GM12878 (cell line): ENCODE data around the gene AATF. TPM values are rescaled to one million over a fixed set of nuclear protein-coding genes. Genes with fewer than 3 reads are reported as not detected.

Experiments used
- ATAC-seq: fragments of 200-7000 bp; cut with Tn5 transposase; 3 replicates; pipeline ENCODE4 v1.9.1; 2020; ENCODE audit warnings: mild to moderate bottlenecking, moderate library complexity
- BruUV-seq: library from RNA; stranded (reverse); fragments of 400-500 nt; replicated peaks from 2 replicates; lab custom pipeline; 2021; lab: Mats Ljungman, UMichigan
- CTCF ChIA-PET: fragments of 300-600 bp; sonication (Branson Sonifier 250); formaldehyde crosslinking; extraction: SDS; loops from one replicate; lab custom pipeline; 2021; ENCODE audit warnings: inconsistent platforms; lab: Yijun Ruan, JAX
- POLR2A ChIA-PET: fragments of 350-600 bp; formaldehyde crosslinking; extraction: SDS; loops from one replicate; lab custom pipeline; 2021; ENCODE audit warnings: inconsistent platforms; lab: Charles Lee
- RAD21 ChIA-PET: fragments of 300-600 bp; sonication (Branson Sonifier 250); formaldehyde crosslinking; loops from one replicate; lab custom pipeline; 2023; ENCODE audit warnings: antibody characterized with exemption; ENCODE audit not compliant: unreplicated experiment; lab: Charles Lee
- SMC1A ChIA-PET: fragments of 300-600 bp; sonication (Branson Sonifier 250); formaldehyde crosslinking; loops from one replicate; lab custom pipeline; 2023; ENCODE audit not compliant: unreplicated experiment, uncharacterized antibody; lab: Charles Lee
- DNase-seq: peaks from one replicate; pipeline ENCODE4 v3.0.0-alpha.2; 2011; ENCODE audit warnings: low read depth, low spot score
- FAIRE-seq: peaks from 3 replicates; lab custom pipeline; 2011; peaks lifted over from hg19 to GRCh38; lab: Jason Lieb, UNC
- H2AFZ ChIP-seq: 2 replicates; pipeline ENCODE4 v1.6.0; 2011; ENCODE audit warnings: low read depth, low read length, control low read depth; ENCODE audit not compliant: control insufficient read depth
- H3K27ac ChIP-seq: 2 replicates; pipeline ENCODE4 v1.5.1; 2011; ENCODE audit warnings: control low read depth; ENCODE audit not compliant: control insufficient read depth, insufficient read depth
- H3K27me3 ChIP-seq, 2 experiments: replicated peaks in 1 of 2; 2 replicates each; pipeline versions ENCODE4 v1.6.0 to v1.6.1; 2011; ENCODE audit warnings: low read length in 1 of 2; ENCODE audit not compliant: control insufficient read depth in 2 of 2, insufficient read depth in 2 of 2
- H3K36me3 ChIP-seq, 2 experiments: 2 replicates each; pipeline ENCODE4 v1.5.1; 2011; ENCODE audit warnings: low read length in 1 of 2; ENCODE audit not compliant: control insufficient read depth in 2 of 2, insufficient read depth in 2 of 2
- H3K4me1 ChIP-seq: 2 replicates; pipeline ENCODE4 v1.6.1; 2011; ENCODE audit warnings: mild to moderate bottlenecking, low read length, moderate library complexity, mixed read lengths; ENCODE audit not compliant: control insufficient read depth, insufficient read depth
- H3K4me2 ChIP-seq: 2 replicates; pipeline ENCODE4 v1.6.0; 2011; ENCODE audit warnings: control low read depth; ENCODE audit not compliant: control insufficient read depth, insufficient read depth
- H3K4me3 ChIP-seq: fragments of 200-600 bp; sonication (generic); 2 replicates; pipeline ENCODE4 v1.5.1; 2016
- H3K79me2 ChIP-seq: 2 replicates; pipeline ENCODE4 v1.6.0; 2011; ENCODE audit warnings: low read length; ENCODE audit not compliant: control insufficient read depth, insufficient read depth
- H3K9ac ChIP-seq: 2 replicates; pipeline ENCODE4 v1.8.0; 2011; ENCODE audit warnings: low read length, control low read depth, mixed read lengths; ENCODE audit not compliant: control insufficient read depth, insufficient read depth
- H3K9me3 ChIP-seq: replicated peaks from 3 replicates; pipeline ENCODE4 v1.5.1; 2011; ENCODE audit warnings: mild to moderate bottlenecking, low read length; ENCODE audit not compliant: control insufficient read depth, insufficient read depth
- H4K20me1 ChIP-seq: 2 replicates; pipeline ENCODE4 v1.6.0; 2011; ENCODE audit not compliant: control insufficient read depth, insufficient read depth
- EGR1 ChIP-seq, 2 experiments: IDR thresholded peaks; 1 replicate in 1 of 2; 2 replicates in 1 of 2; pipeline ENCODE4 v1.6.1; 2011 to 2012; ENCODE audit warnings: low read depth in 2 of 2, low read length in 2 of 2, borderline replicate concordance in 1 of 2, mild to moderate bottlenecking in 1 of 2, moderate library complexity in 1 of 2
- EZH2 ChIP-seq: IDR thresholded peaks from 2 replicates; pipeline ENCODE4 v1.6.1; 2012; ENCODE audit warnings: low read depth, mild to moderate bottlenecking, control low read depth, inconsistent platforms, low read length, borderline replicate concordance; ENCODE audit not compliant: control insufficient read depth
- IKZF2 ChIP-seq, 2 experiments: fragments of 450-650 bp; IDR thresholded peaks; 2 replicates each; pipeline ENCODE4 v1.6.1; 2017; ENCODE audit warnings: mild to moderate bottlenecking in 2 of 2, moderate library complexity in 2 of 2
- NFYB ChIP-seq: IDR thresholded peaks from 2 replicates; pipeline ENCODE4 v1.6.1; 2011; ENCODE audit warnings: low read depth, mild to moderate bottlenecking, low read length, improper control_type of control experiment, moderate library complexity; ENCODE audit not compliant: insufficient read depth
- NR2F1 ChIP-seq: fragments of 450-650 bp; conservative IDR thresholded peaks from 2 replicates; pipeline ENCODE4 v1.6.1; 2017; ENCODE audit warnings: mild to moderate bottlenecking
- SMC3 ChIP-seq: IDR thresholded peaks from 2 replicates; pipeline ENCODE4 v1.6.1; 2011; ENCODE audit warnings: low read length, improper control_type of control experiment, borderline replicate concordance
- TCF7 ChIP-seq: IDR thresholded peaks from 2 replicates; pipeline ENCODE4 v1.6.1; 2014; ENCODE audit warnings: antibody characterized with exemption, borderline replicate concordance
- YBX1 ChIP-seq: fragments of 450-650 bp; IDR thresholded peaks from 2 replicates; pipeline ENCODE4 v1.6.1; 2016; ENCODE audit warnings: antibody characterized with exemption
- WGBS: methylation state at CpG from one replicate; pipeline ENCODE4 v1.1.6; 2016; ENCODE audit warnings: low lambda C conversion rate; ENCODE audit not compliant: insufficient replicate concordance, insufficient coverage; ENCODE audit errors: missing lambda C conversion rate; 5-methylcytosine and 5-hydroxymethylcytosine counted together
- in situ Hi-C: fragments of 300-500 bp; cut with MboI; formaldehyde crosslinking; loops from 9 replicates; pipeline ENCODE4 v1.14.3; 2018; ENCODE audit warnings: mixed read lengths
- intact Hi-C: fragments of 100-400 bp; cut with micrococcal nuclease; formaldehyde crosslinking; loops from one replicate; pipeline ENCODE4 v1.14.2; 2022; ENCODE audit not compliant: unreplicated experiment
- polyA plus RNA-seq, 11 experiments: library from polyadenylated mRNA; depleted of rRNA in 4 of 11; unstranded in 6 of 11; stranded (reverse) in 5 of 11; fragments of >200 nt; fragmentation: Nextera tagmentation in 4 of 11; fragmentation: Illumina TruSeq in 1 of 11; extraction: Ambion mirVana in 4 of 11; extraction: Trizol in 1 of 11; gene quantifications; 1 replicate in 1 of 11; 2 replicates in 10 of 11; pipeline versions ENCODE4 v1.2.1 to v1.2.3, GENCODE V29; 2011 to 2016; ENCODE audit warnings: inconsistent platforms in 2 of 11, missing spikeins in 2 of 11, low read depth in 1 of 11
- total RNA-seq, 4 experiments: library from RNA; depleted of rRNA in 3 of 4; stranded (reverse); fragments of >200 nt in 3 of 4; fragmentation: Illumina TruSeq in 1 of 4; extraction: Trizol in 1 of 4; gene quantifications; 2 replicates each; pipeline versions ENCODE4 v1.2.1 to v1.2.3, GENCODE V29; 2013 to 2021
- TF ChIP-seq, protein P1 (sequence below): fragments of 450-650 bp; IDR thresholded peaks from 2 replicates; pipeline ENCODE4 v1.6.1; 2016; ENCODE audit warnings: mild to moderate bottlenecking
- TF ChIP-seq, protein P2 (sequence below): IDR thresholded peaks from 2 replicates; pipeline ENCODE4 v1.6.1; 2012; ENCODE audit warnings: low read depth, low read length, improper control_type of control experiment
- TF ChIP-seq, protein P3 (sequence below): fragments of 450-650 bp; IDR thresholded peaks from 2 replicates; pipeline ENCODE4 v1.6.1; 2017; ENCODE audit warnings: mild to moderate bottlenecking, moderate library complexity
- TF ChIP-seq, protein P4 (sequence below): fragments of 450-650 bp; IDR thresholded peaks from 2 replicates; pipeline ENCODE4 v1.6.1; 2017; ENCODE audit warnings: antibody characterized with exemption, mild to moderate bottlenecking, moderate library complexity

The AATF gene
- total and polyA plus RNA-seq, 10 of the 15 experiments (the other 5 are each of a cell fraction or from before 2014, with no cell fraction given), result 36.8 to 110 (median 77.9) TPM

- TF ChIP-seq NFYB (no peak), YBX1 (no peak)
These were observed 8.9 kb upstream of the AATF start (continued) for GRCh38 chr17:36939802-36940312.

DNA sequence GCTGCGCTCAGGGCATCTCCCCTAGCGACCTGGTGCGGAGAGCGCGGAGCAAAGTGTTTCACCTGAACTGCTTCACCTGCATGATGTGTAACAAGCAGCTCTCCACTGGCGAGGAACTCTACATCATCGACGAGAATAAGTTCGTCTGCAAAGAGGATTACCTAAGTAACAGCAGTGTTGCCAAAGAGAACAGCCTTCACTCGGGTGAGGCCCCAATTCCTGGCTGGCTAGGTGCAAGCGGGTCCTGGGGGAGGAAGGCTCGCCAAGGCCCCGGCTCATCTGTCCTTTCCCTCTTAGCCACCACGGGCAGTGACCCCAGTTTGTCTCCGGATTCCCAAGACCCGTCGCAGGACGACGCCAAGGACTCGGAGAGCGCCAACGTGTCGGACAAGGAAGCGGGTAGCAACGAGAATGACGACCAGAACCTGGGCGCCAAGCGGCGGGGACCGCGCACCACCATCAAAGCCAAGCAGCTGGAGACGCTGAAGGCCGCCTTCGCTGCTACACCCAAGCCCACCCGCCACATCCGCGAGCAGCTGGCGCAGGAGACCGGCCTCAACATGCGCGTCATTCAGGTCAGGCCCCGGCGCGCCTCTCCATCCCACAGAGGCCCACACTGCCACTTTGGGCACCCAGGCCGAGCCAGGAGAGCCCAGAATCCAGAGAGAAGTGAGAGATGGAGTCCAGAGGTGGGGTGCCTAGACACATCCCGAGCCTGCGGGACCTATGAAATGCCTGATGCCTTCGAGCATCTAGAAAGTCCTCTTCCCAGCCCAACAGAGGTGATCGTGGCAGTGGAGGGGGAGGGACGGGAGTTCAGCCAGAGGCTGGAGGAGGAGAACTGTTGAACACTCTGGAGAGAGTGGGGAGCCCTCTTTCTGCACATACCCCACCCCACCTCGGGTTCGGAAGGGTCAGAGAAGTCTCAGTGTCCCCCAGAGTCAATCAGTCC lies 8.2 kb upstream of the AATF start:
- POLR2A ChIA-PET, result no interaction called here

More for the DNA sequence above, 8.2 kb upstream of the AATF start:
- no peak overlapping the region for H3K4me3 ChIP-seq
- FAIRE-seq, result no peak
- H3K27me3 ChIP-seq, result peaks cover 38 to 67% of the 10 kb centered on the region in 2 experiments
- ChIA-PET CTCF (no interaction called here), SMC1A (no interaction called here), RAD21 (no interaction called here)
- no peaks in the 10 kb centered on the region for H4K20me1 ChIP-seq
- H3K27ac ChIP-seq, result no peak overlapping the region
- in situ Hi-C loops (no loop called here), intact Hi-C loops (loop anchor here (10.0 kb wide), 1 partner anchor 414 kb away; no protein-coding TSS in a partner anchor)
- H3K79me2 ChIP-seq, result no peaks in the 10 kb centered on the region
- no peaks in the 10 kb centered on the region; the same call in 2 of the 3 replicates for H3K9me3 ChIP-seq
- H3K9ac ChIP-seq, result no peak overlapping the region
- no TSS peak for BruUV-seq
- no peaks in the 10 kb centered on the region for H3K36me3 ChIP-seq
- no peak for DNase-seq
- H2AFZ ChIP-seq, result no peak overlapping the region
- 40% methylated on average over 49 of the region's 52 CpGs for WGBS
- no peak for ATAC-seq
- TF ChIP-seq TCF7, result no peak
- TF ChIP-seq, protein P1, sequence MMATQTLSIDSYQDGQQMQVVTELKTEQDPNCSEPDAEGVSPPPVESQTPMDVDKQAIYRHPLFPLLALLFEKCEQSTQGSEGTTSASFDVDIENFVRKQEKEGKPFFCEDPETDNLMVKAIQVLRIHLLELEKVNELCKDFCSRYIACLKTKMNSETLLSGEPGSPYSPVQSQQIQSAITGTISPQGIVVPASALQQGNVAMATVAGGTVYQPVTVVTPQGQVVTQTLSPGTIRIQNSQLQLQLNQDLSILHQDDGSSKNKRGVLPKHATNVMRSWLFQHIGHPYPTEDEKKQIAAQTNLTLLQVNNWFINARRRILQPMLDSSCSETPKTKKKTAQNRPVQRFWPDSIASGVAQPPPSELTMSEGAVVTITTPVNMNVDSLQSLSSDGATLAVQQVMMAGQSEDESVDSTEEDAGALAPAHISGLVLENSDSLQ, result no peak
- no peak for TF ChIP-seq SMC3
- TF ChIP-seq EZH2, result no peak
- TF ChIP-seq, protein P2, sequence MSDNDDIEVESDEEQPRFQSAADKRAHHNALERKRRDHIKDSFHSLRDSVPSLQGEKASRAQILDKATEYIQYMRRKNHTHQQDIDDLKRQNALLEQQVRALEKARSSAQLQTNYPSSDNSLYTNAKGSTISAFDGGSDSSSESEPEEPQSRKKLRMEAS, result no peak
- TF ChIP-seq IKZF2 (IDR thresholded peaks at IDR 0.05), result no peak
- TF ChIP-seq, protein P3, sequence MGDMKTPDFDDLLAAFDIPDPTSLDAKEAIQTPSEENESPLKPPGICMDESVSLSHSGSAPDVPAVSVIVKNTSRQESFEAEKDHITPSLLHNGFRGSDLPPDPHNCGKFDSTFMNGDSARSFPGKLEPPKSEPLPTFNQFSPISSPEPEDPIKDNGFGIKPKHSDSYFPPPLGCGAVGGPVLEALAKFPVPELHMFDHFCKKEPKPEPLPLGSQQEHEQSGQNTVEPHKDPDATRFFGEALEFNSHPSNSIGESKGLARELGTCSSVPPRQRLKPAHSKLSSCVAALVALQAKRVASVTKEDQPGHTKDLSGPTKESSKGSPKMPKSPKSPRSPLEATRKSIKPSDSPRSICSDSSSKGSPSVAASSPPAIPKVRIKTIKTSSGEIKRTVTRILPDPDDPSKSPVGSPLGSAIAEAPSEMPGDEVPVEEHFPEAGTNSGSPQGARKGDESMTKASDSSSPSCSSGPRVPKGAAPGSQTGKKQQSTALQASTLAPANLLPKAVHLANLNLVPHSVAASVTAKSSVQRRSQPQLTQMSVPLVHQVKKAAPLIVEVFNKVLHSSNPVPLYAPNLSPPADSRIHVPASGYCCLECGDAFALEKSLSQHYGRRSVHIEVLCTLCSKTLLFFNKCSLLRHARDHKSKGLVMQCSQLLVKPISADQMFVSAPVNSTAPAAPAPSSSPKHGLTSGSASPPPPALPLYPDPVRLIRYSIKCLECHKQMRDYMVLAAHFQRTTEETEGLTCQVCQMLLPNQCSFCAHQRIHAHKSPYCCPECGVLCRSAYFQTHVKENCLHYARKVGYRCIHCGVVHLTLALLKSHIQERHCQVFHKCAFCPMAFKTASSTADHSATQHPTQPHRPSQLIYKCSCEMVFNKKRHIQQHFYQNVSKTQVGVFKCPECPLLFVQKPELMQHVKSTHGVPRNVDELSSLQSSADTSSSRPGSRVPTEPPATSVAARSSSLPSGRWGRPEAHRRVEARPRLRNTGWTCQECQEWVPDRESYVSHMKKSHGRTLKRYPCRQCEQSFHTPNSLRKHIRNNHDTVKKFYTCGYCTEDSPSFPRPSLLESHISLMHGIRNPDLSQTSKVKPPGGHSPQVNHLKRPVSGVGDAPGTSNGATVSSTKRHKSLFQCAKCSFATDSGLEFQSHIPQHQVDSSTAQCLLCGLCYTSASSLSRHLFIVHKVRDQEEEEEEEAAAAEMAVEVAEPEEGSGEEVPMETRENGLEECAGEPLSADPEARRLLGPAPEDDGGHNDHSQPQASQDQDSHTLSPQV, result no peak
- no peak for TF ChIP-seq NR2F1
- TF ChIP-seq, protein P4, sequence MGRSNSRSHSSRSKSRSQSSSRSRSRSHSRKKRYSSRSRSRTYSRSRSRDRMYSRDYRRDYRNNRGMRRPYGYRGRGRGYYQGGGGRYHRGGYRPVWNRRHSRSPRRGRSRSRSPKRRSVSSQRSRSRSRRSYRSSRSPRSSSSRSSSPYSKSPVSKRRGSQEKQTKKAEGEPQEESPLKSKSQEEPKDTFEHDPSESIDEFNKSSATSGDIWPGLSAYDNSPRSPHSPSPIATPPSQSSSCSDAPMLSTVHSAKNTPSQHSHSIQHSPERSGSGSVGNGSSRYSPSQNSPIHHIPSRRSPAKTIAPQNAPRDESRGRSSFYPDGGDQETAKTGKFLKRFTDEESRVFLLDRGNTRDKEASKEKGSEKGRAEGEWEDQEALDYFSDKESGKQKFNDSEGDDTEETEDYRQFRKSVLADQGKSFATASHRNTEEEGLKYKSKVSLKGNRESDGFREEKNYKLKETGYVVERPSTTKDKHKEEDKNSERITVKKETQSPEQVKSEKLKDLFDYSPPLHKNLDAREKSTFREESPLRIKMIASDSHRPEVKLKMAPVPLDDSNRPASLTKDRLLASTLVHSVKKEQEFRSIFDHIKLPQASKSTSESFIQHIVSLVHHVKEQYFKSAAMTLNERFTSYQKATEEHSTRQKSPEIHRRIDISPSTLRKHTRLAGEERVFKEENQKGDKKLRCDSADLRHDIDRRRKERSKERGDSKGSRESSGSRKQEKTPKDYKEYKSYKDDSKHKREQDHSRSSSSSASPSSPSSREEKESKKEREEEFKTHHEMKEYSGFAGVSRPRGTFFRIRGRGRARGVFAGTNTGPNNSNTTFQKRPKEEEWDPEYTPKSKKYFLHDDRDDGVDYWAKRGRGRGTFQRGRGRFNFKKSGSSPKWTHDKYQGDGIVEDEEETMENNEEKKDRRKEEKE, result no peak
- no peak for TF ChIP-seq EGR1 (IDR thresholded peaks at IDR 0.05; ENCODE audit: borderline replicate concordance in 1 of 2, low read depth in 2 of 2, low read length in 2 of 2)
- H3K4me1 ChIP-seq, result no peaks in the 10 kb centered on the region
- H3K4me2 ChIP-seq, result no peak overlapping the region
